HG02610 (cell line): Measurements from ENCODE around the gene SMAD5.

Experiments
- ATAC-seq: cut with Tn5 transposase; IDR thresholded peaks from one replicate; pipeline ENCODE4 v1.9.1; 2021; ENCODE audit warnings: mild to moderate bottlenecking, moderate library complexity; ENCODE audit not compliant: unreplicated experiment

The SMAD5 gene

GRCh38 chr5:136132557-136133221, at the start of gene SMAD5:
SMAD5 (plus strand) TSS chr5:136132845; CDS start chr5:136153761, 20,916 bp downstream.
- ATAC-seq: peak; percentile 90

GRCh38 chr5:136084698-136085097, 47.9 kb upstream of the SMAD5 start:
- ATAC-seq: no peak

GRCh38 chr5:136086783-136087566, 45.7 kb upstream of the SMAD5 start:
- ATAC-seq: no peak

GRCh38 chr5:136087961-136088871, 44.4 kb upstream of the SMAD5 start:
- no peak for ATAC-seq

- ATAC-seq: no peak
Measured at GRCh38 chr5:136089791-136090190, 42.9 kb upstream of the SMAD5 start.

GRCh38 chr5:136090319-136090718, 42.3 kb upstream of the SMAD5 start:
- no peak for ATAC-seq

- ATAC-seq: no peak
Measured at GRCh38 chr5:136094189-136094912, 38.3 kb upstream of the SMAD5 start.

GRCh38 chr5:136094913-136095641, 37.6 kb upstream of the SMAD5 start:
- ATAC-seq: no peak

GRCh38 chr5:136098176-136098575, 34.5 kb upstream of the SMAD5 start:
- ATAC-seq: no peak

- ATAC-seq: no peak
Measured at GRCh38 chr5:136099870-136100269, 32.8 kb upstream of the SMAD5 start.

- ATAC-seq: no peak
Measured at GRCh38 chr5:136101884-136102283, 30.8 kb upstream of the SMAD5 start.

- peak; percentile 44 for ATAC-seq
Measured at GRCh38 chr5:136103118-136103517, 29.5 kb upstream of the SMAD5 start.

GRCh38 chr5:136104306-136104965, 28.2 kb upstream of the SMAD5 start:
- ATAC-seq: no peak

- no peak for ATAC-seq
Measured at GRCh38 chr5:136106351-136107031, 26.2 kb upstream of the SMAD5 start.

- peak; percentile 87 for ATAC-seq
Measured at GRCh38 chr5:136108180-136108611, 24.4 kb upstream of the SMAD5 start.

GRCh38 chr5:136108766-136109165, 23.9 kb upstream of the SMAD5 start:
- ATAC-seq: no peak

- ATAC-seq: no peak
Measured at GRCh38 chr5:136109453-136110135, 23.1 kb upstream of the SMAD5 start.

GRCh38 chr5:136113606-136114005, 19.0 kb upstream of the SMAD5 start:
- no peak for ATAC-seq
